GM12874 (cell line): ENCODE data around the gene APOBEC3C.
"Not testable (repeated sequence)": the region's sequence is repeated elsewhere in the genome, so short reads cannot be mapped to it uniquely, and the experiment has no call there.

ENCODE experiments used
- TF ChIP-seq, protein P1 (sequence below): IDR thresholded peaks from 2 replicates; pipeline ENCODE4 v1.5.1; 2011; ENCODE audit warnings: low read depth, mild to moderate bottlenecking, control low read depth, low read length, moderate library complexity; ENCODE audit not compliant: insufficient read depth

Gene APOBEC3C

GRCh38 chr22:39027717-39028116 is 13.7 kb downstream of the APOBEC3C start:
- TF ChIP-seq, protein P1, sequence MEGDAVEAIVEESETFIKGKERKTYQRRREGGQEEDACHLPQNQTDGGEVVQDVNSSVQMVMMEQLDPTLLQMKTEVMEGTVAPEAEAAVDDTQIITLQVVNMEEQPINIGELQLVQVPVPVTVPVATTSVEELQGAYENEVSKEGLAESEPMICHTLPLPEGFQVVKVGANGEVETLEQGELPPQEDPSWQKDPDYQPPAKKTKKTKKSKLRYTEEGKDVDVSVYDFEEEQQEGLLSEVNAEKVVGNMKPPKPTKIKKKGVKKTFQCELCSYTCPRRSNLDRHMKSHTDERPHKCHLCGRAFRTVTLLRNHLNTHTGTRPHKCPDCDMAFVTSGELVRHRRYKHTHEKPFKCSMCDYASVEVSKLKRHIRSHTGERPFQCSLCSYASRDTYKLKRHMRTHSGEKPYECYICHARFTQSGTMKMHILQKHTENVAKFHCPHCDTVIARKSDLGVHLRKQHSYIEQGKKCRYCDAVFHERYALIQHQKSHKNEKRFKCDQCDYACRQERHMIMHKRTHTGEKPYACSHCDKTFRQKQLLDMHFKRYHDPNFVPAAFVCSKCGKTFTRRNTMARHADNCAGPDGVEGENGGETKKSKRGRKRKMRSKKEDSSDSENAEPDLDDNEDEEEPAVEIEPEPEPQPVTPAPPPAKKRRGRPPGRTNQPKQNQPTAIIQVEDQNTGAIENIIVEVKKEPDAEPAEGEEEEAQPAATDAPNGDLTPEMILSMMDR, result no peak

GRCh38 chr22:39028281-39028680 is 14.2 kb downstream of the APOBEC3C start:
- TF ChIP-seq, protein P1, result no peak

- TF ChIP-seq, protein P1, result no peak
Measured at GRCh38 chr22:39029227-39029626, 15.2 kb downstream of the APOBEC3C start.

GRCh38 chr22:39030705-39031104 is 16.6 kb downstream of the APOBEC3C start:
- TF ChIP-seq, protein P1, result no peak

GRCh38 chr22:39039306-39040126 is 25.5 kb downstream of the APOBEC3C start:
- TF ChIP-seq, protein P1, result no peak

GRCh38 chr22:39040538-39041296 is 26.7 kb downstream of the APOBEC3C start, which contains the start of gene APOBEC3F:
Gene APOBEC3F, plus strand, starts transcription at chr22:39040864. Its CDS starts 97 bp downstream, at chr22:39040961.
- TF ChIP-seq, protein P1, result not testable (repeated sequence)

GRCh38 chr22:39041908-39042307 is 27.9 kb downstream of the APOBEC3C start:
- TF ChIP-seq, protein P1, result no peak
